KMS-11 (cell line): ENCODE results near the gene SLC9A9.

Source experiments
- H2AFZ ChIP-seq: fragments of 200-600 bp; sonication (generic); 2 replicates; pipeline ENCODE4 v1.6.1; 2016; ENCODE audit warnings: antibody characterized with exemption, mixed run types, low read depth
- H3K27ac ChIP-seq: fragments of 200-600 bp; sonication (generic); 2 replicates; pipeline ENCODE4 v1.6.1; 2016; ENCODE audit warnings: mild to moderate bottlenecking, mixed run types
- H3K27me3 ChIP-seq: fragments of 200-600 bp; sonication (generic); 2 replicates; pipeline ENCODE4 v1.6.1; 2017; ENCODE audit warnings: mild to moderate bottlenecking, low read depth, mixed run types, moderate library complexity; ENCODE audit not compliant: insufficient read depth
- H3K36me3 ChIP-seq: fragments of 200-600 bp; sonication (generic); 2 replicates; pipeline ENCODE4 v1.6.1; 2017; ENCODE audit warnings: mild to moderate bottlenecking, mixed run types; ENCODE audit not compliant: insufficient read depth
- H3K4me1 ChIP-seq: fragments of 200-600 bp; sonication (generic); 2 replicates; pipeline ENCODE4 v1.6.1; 2016; ENCODE audit warnings: mild to moderate bottlenecking, low read depth, mixed run types; ENCODE audit not compliant: poor library complexity, severe bottlenecking
- H3K4me2 ChIP-seq: fragments of 200-600 bp; sonication (generic); 2 replicates; pipeline ENCODE4 v1.7.0; 2016; ENCODE audit warnings: mild to moderate bottlenecking, mixed run types
- H3K4me3 ChIP-seq: fragments of 200-600 bp; sonication (generic); IDR thresholded peaks from 2 replicates; pipeline ENCODE4 v1.6.1; 2017; ENCODE audit warnings: low read depth, low read length, mixed read lengths; ENCODE audit not compliant: insufficient read depth
- H3K79me2 ChIP-seq: fragments of 200-600 bp; sonication (generic); 2 replicates; pipeline ENCODE4 v1.6.1; 2016; ENCODE audit warnings: low read depth, mixed run types; ENCODE audit not compliant: insufficient read depth
- H3K9ac ChIP-seq: fragments of 200-600 bp; sonication (generic); 2 replicates; pipeline ENCODE4 v1.6.1; 2016; ENCODE audit warnings: mild to moderate bottlenecking, mixed run types
- H4K20me1 ChIP-seq: fragments of 200-600 bp; sonication (generic); 2 replicates; pipeline ENCODE4 v1.6.1; 2016; ENCODE audit warnings: mild to moderate bottlenecking, mixed run types; ENCODE audit not compliant: insufficient read depth
- CTCF ChIP-seq: fragments of 200-600 bp; sonication (generic); conservative IDR thresholded peaks from 2 replicates; pipeline ENCODE4 v1.6.1; 2017; ENCODE audit warnings: low read depth, mild to moderate bottlenecking, antibody characterized with exemption, low read length, moderate library complexity, mixed read lengths

Gene SLC9A9

GRCh38 chr3:143218166-143218835 lies 630.0 kb downstream of the SLC9A9 start:
- no peak overlapping the region for H3K27ac ChIP-seq
- no peak overlapping the region for H3K4me2 ChIP-seq
- no peak overlapping the region for H3K9ac ChIP-seq
- H3K4me1 ChIP-seq, result peaks cover 56% of the 10 kb centered on the region
- no peaks in the 10 kb centered on the region for H3K27me3 ChIP-seq
- no peaks in the 10 kb centered on the region for H3K79me2 ChIP-seq
- no peaks in the 10 kb centered on the region for H4K20me1 ChIP-seq
- no peak overlapping the region for H3K4me3 ChIP-seq
- H2AFZ ChIP-seq, result no peak overlapping the region
- no peaks in the 10 kb centered on the region for H3K36me3 ChIP-seq
- no peak for TF ChIP-seq CTCF

GRCh38 chr3:143217283-143217682 lies 631.0 kb downstream of the SLC9A9 start:
- peak overlapping the region; percentile 41; the same call in 1 of the 2 replicates for H3K27ac ChIP-seq
- H3K4me1 ChIP-seq, result peaks cover 56% of the 10 kb centered on the region
- peak overlapping the region; percentile 79 for H3K4me2 ChIP-seq
- no peaks in the 10 kb centered on the region for H3K79me2 ChIP-seq
- TF ChIP-seq CTCF, result no peak
- H4K20me1 ChIP-seq, result no peaks in the 10 kb centered on the region
- H3K27me3 ChIP-seq, result no peaks in the 10 kb centered on the region
- peak overlapping the region; percentile 83 for H3K4me3 ChIP-seq
- peak overlapping the region; percentile 58; the same call in 1 of the 2 replicates for H2AFZ ChIP-seq
- no peaks in the 10 kb centered on the region for H3K36me3 ChIP-seq
- peak overlapping the region; percentile 30; the same call in 1 of the 2 replicates for H3K9ac ChIP-seq

GRCh38 chr3:143216709-143217182 lies 631.5 kb downstream of the SLC9A9 start:
- H3K4me1 ChIP-seq, result peaks cover 51% of the 10 kb centered on the region
- no peaks in the 10 kb centered on the region for H4K20me1 ChIP-seq
- peak overlapping the region; percentile 83 for H3K4me3 ChIP-seq
- peak overlapping the region; percentile 41 for H3K27ac ChIP-seq
- peak overlapping the region; percentile 30; the same call in 1 of the 2 replicates for H3K9ac ChIP-seq
- no peaks in the 10 kb centered on the region for H3K79me2 ChIP-seq
- peak overlapping the region; percentile 79 for H3K4me2 ChIP-seq
- H3K36me3 ChIP-seq, result no peaks in the 10 kb centered on the region
- H3K27me3 ChIP-seq, result no peaks in the 10 kb centered on the region
- TF ChIP-seq CTCF, result no peak
- peak overlapping the region; percentile 58 for H2AFZ ChIP-seq
